Activated CD8-positive, alpha-beta T cell treated with anti-CD3 and anti-CD28 coated beads, Interleukin-2, amount 10 ng/mL, durations not matched to agents 7 days and 5 days (primary cell): ENCODE data around the gene YAP1. TPM values are rescaled to one million over a fixed set of nuclear protein-coding genes. Genes with fewer than 3 reads are reported as not detected.

ENCODE experiments used
- ATAC-seq: fragments of 150-1000 bp; cut with Tn5 transposase; one replicate; pipeline ENCODE4 v1.10.0; 2021; ENCODE audit warnings: moderate library complexity
- CTCF ChIA-PET: fragments of 350-600 bp; sonication (Branson Sonifier 250); formaldehyde crosslinking; loops from one replicate; lab custom pipeline; 2021; ENCODE audit warnings: antibody characterized with exemption; lab: Charles Lee
- POLR2A ChIA-PET: fragments of 350-600 bp; sonication (Branson Sonifier 250); formaldehyde crosslinking; loops from one replicate; lab custom pipeline; 2021; ENCODE audit warnings: antibody characterized with exemption; lab: Charles Lee
- DNase-seq: peaks from one replicate; pipeline ENCODE4 v3.0.0-alpha.2; 2020
- H3K27ac Mint-ChIP-seq: one replicate; pipeline ENCODE4 v1.8.0; 2021; ENCODE audit warnings: mild to moderate bottlenecking, mixed read lengths
- H3K27me3 Mint-ChIP-seq: one replicate; pipeline ENCODE4 v1.8.0; 2021; ENCODE audit warnings: low read depth, mixed read lengths
- H3K36me3 Mint-ChIP-seq: one replicate; pipeline ENCODE4 v1.8.0; 2021; ENCODE audit warnings: low read depth, mixed read lengths
- H3K4me1 Mint-ChIP-seq: one replicate; pipeline ENCODE4 v1.8.0; 2021; ENCODE audit warnings: low read depth, mixed read lengths
- H3K4me3 Mint-ChIP-seq: one replicate; pipeline ENCODE4 v1.8.0; 2021; ENCODE audit warnings: mild to moderate bottlenecking, mixed read lengths
- H3K9me3 Mint-ChIP-seq: one replicate; pipeline ENCODE4 v1.8.0; 2022; ENCODE audit warnings: mixed read lengths; ENCODE audit not compliant: insufficient read depth
- total RNA-seq, 2 experiments: library from RNA; stranded (reverse); gene quantifications; one replicate each; pipeline ENCODE4 v1.2.3, GENCODE V29; 2021

YAP1 gene
- total RNA-seq, 2 experiments from 2014 or later, result not detected

DNA sequence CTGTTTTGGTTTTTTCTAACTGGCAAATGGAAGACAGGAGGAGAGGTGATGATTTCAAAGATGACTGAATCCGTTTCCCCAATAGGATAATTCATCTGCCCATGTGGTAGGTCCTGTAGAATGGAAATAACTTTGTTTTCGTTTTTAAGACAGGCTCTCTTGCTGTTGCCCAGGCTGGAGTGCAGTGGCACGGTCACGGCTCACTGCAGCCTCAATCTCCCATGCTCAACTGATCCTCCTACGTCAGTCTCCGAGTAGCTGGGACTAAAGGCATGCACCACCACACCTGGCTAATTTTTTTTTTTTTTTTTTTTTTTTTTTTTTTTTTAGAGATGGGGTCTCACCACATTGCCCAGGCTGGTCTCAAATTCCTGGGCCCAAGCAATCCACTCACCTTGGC lies 129.7 kb downstream of the YAP1 start:
- Mint-ChIP-seq H3K9me3 (no peaks in the 10 kb centered on the region), H3K4me1 (no peaks in the 10 kb centered on the region)
- CTCF ChIA-PET, result no interaction called here

DNA sequence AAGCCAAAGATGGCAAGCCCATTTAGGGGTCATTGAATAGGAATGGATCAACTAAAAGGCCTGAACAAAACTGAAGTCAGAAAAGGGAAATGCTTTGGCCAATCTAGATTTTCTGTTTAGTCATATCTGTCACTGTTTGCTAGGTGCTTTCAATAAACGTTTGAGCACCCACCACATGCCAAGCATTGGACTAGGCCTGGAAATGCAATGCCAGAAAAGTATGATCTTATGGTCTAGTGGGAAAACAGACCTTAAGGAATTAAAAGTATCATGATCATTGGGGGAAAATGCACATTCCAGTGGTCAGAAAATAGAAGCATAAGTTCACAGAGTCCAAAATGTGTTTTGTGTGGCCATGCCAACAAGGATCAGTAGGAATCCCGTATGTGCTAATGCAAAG lies 130.3 kb downstream of the YAP1 start:
- Mint-ChIP-seq H3K27ac (no peak overlapping the region), H3K36me3 (no peaks in the 10 kb centered on the region)

More for the DNA sequence above, 129.7 kb downstream of the YAP1 start:
- Mint-ChIP-seq H3K36me3 (no peaks in the 10 kb centered on the region), H3K27me3 (peaks cover 8% of the 10 kb centered on the region), H3K4me3 (no peak overlapping the region), H3K27ac (no peak overlapping the region)
- POLR2A ChIA-PET, result no interaction called here
- ATAC-seq (no peak), DNase-seq (no peak)

DNA sequence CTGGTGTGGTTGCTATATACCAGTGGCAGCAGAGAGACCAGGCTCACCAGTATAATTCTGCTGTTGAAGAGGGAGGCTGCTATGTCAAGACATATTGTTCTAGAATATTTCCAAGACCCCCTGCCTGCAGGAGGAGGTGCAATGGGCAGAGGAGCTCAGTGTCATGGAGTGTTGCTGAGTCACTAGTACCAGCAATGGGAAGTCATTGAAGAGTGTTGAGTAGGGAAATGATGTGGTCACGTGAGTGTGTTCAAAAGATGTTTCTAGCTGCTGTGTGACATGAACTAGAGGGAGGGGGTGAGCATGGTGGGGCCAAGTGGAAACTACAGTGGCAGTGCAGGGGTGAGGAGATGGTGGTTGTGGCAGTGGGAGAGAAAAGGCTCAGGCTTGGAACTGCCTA lies 130.8 kb downstream of the YAP1 start:
- POLR2A ChIA-PET, result no interaction called here
- Mint-ChIP-seq H3K36me3 (no peaks in the 10 kb centered on the region), H3K4me3 (no peak overlapping the region), H3K27me3 (peaks cover 6% of the 10 kb centered on the region), H3K9me3 (no peaks in the 10 kb centered on the region), H3K27ac (no peak overlapping the region), H3K4me1 (no peaks in the 10 kb centered on the region)
- ATAC-seq (no peak), DNase-seq (no peak)
- CTCF ChIA-PET, result no interaction called here

More for the DNA sequence above, 130.3 kb downstream of the YAP1 start:
- ATAC-seq (no peak), DNase-seq (no peak)
- ChIA-PET CTCF (no interaction called here), POLR2A (no interaction called here)
- H3K4me3 Mint-ChIP-seq, result no peak overlapping the region
- peaks cover 7% of the 10 kb centered on the region for H3K27me3 Mint-ChIP-seq
- no peaks in the 10 kb centered on the region for H3K4me1 Mint-ChIP-seq
- no peaks in the 10 kb centered on the region for H3K9me3 Mint-ChIP-seq

DNA sequence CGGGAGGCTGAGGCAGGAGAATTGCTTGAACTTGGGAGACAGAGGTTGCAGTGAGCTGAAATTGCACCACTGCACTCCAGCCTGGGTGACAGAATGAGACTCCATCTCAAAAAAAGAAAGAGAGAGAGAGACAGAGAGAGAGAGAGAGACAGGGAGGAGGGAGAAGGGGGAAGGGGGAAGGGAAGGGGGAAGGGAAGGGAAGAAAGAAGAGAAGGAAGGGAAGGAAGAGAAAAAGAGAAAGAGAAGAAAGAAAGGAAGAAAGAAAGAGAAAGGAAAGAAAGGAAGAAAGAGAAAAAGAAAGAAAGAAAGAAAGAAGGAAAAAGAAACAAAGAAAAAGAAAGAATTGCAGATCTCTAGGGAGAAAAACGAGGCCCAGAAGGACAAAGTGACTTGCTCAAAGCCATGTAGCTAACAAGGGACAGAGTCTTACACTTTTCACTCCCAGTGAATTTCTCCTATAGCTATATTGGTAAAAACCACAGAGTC lies 133.2 kb downstream of the YAP1 start:
- Mint-ChIP-seq H3K27me3 (peaks cover 5% of the 10 kb centered on the region), H3K36me3 (no peaks in the 10 kb centered on the region), H3K9me3 (no peaks in the 10 kb centered on the region), H3K4me1 (no peaks in the 10 kb centered on the region), H3K27ac (no peak overlapping the region), H3K4me3 (no peak overlapping the region)
- ChIA-PET CTCF (no interaction called here), POLR2A (no interaction called here)
- DNase-seq, result no peak
- no peak for ATAC-seq

DNA sequence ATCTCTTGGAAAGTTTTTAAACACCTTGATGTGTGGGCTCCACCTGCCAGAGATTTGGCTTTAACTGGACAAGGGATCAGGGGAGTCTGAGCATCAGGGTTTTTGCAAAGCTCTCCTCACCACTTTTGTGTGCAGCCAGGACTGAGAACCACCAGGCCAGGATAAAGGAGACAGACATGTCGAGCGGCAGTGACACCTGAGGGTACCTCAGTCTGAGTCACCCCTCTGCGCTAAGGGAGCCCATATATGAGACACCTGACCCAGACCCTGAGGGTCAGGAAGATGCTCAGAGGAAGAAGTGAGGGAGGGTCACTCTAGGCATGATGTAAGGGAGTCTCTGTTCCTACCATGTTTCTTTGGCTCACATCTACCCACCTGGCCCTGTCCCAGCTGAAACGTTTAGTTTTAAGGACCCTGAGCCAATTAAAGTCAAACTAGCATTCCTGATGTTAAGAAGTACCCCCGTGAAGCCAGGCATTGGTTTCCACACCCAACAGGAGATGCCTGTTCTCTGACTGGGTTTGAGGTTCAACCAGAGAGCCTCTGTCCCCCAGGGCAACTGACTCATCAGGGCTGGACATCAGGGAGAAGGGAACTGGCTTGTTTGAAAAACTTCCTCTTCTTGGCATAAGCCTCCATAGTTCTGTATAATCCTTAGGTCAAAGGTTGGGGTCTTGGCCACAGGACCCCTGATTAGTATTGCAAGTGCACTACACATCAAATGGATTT lies 134.6 kb downstream of the YAP1 start:
- Mint-ChIP-seq H3K27ac (no peak overlapping the region), H3K36me3 (no peaks in the 10 kb centered on the region), H3K9me3 (no peaks in the 10 kb centered on the region), H3K4me1 (no peaks in the 10 kb centered on the region), H3K27me3 (no peaks in the 10 kb centered on the region), H3K4me3 (no peak overlapping the region)
- ATAC-seq (no peak), DNase-seq (no peak)
- POLR2A ChIA-PET, result no interaction called here
- CTCF ChIA-PET, result no interaction called here

DNA sequence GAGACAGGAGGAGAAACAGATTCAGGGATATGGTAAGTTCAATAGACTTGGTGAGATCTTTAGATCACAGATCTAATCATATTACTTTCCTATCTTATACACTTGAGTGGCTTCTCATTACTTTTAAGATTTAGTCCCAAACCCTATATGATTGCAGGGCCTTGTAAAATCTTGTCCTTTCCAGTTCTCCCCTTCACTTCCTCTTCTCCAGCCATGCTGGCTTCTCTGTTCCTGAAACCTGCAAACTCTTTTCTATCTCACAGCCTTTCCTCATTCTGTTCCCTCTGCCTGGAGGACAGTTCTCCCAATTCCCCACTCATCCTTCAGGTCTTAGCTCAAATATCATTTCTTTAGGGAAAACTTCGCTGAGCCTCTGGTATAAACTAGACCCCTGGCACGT lies 141.2 kb downstream of the YAP1 start:
- no peaks in the 10 kb centered on the region for H3K4me1 Mint-ChIP-seq
- DNase-seq (no peak), ATAC-seq (no peak)
- H3K27ac Mint-ChIP-seq, result no peak overlapping the region
- H3K4me3 Mint-ChIP-seq, result no peak overlapping the region
- H3K9me3 Mint-ChIP-seq, result no peaks in the 10 kb centered on the region
- H3K36me3 Mint-ChIP-seq, result no peaks in the 10 kb centered on the region
- ChIA-PET CTCF (no interaction called here), POLR2A (no interaction called here)
- no peaks in the 10 kb centered on the region for H3K27me3 Mint-ChIP-seq

DNA sequence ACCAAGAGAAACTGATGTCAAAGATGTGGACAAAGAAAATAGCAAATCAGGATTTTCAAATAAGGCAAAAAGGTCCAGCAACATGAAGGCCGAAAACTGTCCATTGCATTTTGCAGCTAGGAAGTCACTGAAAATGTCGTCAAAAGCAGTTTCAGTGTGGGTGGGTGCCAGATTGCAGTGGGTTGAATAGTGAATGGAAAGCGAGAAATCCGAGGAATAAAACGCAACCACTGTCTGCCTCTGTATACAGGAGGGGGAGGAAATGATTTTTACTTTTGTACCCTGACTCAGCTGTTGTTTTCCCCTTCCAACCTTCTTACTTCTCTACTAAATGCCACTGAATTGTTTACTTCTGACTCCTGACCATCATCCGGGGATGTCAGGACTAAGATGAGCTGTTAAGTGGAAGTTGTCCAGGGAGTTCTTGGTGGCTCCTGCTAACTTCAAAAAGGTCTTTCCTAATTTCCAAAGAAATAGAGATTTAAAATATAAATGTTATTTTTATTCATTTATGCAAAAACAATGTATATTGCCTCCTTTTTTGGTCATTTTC lies 142.2 kb downstream of the YAP1 start:
- Mint-ChIP-seq H3K36me3 (no peaks in the 10 kb centered on the region), H3K27me3 (no peaks in the 10 kb centered on the region), H3K4me1 (no peaks in the 10 kb centered on the region), H3K4me3 (no peak overlapping the region), H3K9me3 (no peaks in the 10 kb centered on the region), H3K27ac (no peak overlapping the region)
- POLR2A ChIA-PET, result no interaction called here
- ATAC-seq (no peak), DNase-seq (no peak)
- CTCF ChIA-PET, result interaction anchor here (0.9 kb wide), 1 partner anchor 414 kb away, joined by 3 read pairs; no protein-coding TSS in a partner anchor

DNA sequence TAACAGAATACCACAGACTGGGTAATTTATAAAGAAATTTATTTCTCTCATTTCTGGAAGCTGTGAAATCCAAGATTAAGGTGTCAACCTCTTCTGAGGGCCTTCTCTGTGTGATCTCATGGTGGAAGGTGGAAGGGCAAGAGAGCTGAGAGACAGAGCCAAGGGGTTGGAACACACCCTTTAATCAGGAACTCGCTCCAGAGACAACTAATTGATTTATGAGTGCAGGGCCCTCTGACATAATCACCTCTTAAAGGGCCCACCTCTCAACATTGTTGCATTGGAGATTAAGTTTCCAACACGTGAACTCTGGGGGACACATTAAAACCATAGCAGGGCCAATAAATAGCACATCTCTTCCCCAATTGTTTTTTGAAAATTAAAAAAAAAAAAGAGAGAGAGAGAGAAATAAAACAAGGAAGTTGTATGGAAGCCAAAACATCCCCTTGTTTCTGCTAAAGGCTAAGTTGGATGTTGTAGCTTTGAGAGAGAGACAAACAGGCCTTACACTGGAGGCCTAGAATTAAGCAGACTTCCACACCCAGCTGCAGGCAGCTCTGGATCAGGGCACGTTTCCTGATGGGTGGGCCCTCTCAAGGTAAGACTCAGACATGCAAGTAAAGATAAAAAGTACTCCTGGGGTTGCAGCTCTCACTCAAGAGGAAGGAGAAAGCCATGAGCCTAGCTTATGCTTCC lies 142.9 kb downstream of the YAP1 start:
- Mint-ChIP-seq H3K27ac (no peak overlapping the region), H3K9me3 (no peaks in the 10 kb centered on the region), H3K27me3 (no peaks in the 10 kb centered on the region), H3K36me3 (no peaks in the 10 kb centered on the region), H3K4me3 (no peak overlapping the region), H3K4me1 (no peaks in the 10 kb centered on the region)
- ChIA-PET POLR2A (no interaction called here), CTCF (interaction anchor here (0.6 to 0.9 kb wide), 2 partner anchors 18 to 414 kb away, joined by 3 read pairs; no protein-coding TSS in a partner anchor)
- ATAC-seq (no peak), DNase-seq (no peak)

DNA sequence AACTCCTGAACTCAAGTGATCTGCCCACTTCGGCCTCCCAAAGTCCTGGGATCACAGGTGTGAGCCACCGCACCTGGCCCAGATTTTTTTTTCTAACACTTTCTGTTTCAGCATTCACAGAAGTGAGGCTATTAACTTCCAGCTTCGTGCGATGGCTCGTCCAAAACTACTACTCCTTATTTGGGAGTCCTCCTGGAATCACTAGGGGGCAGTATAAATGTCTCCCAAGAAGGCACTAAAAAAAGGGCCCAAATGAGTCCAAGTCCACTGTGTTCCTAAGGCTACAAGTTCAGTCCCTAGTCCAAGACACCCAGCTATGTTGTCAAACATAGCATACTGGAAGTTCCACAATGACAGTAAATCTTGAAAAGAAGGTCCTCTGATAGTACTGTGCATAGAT lies 143.8 kb downstream of the YAP1 start:
- POLR2A ChIA-PET, result no interaction called here
- H3K4me3 Mint-ChIP-seq, result no peak overlapping the region

DNA sequence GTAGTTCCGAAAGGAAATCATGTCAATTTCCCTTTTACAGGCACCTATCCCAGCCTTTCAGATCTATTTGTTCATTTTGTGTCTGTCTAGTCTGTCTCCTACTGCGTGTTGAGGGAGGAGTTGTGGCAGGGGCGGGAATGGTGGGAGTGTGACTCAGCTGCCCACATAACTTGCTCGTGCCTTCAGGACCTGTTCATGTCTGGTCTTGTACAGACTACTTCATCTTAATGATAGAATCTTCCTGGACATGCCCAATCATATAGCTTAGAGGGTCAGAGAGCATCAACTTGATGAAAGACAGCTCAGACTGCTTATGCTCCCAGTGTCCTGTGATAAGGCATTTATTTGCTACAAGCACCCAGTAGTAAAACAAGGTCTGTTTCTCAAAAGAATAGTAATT lies 146.0 kb downstream of the YAP1 start:
- Mint-ChIP-seq H3K27ac (no peak overlapping the region), H3K4me1 (no peaks in the 10 kb centered on the region), H3K36me3 (no peaks in the 10 kb centered on the region), H3K4me3 (no peak overlapping the region), H3K27me3 (no peaks in the 10 kb centered on the region), H3K9me3 (no peaks in the 10 kb centered on the region)
- DNase-seq, result no peak
- ChIA-PET POLR2A (interaction anchor here (0.6 kb wide), 1 partner anchor 9 kb away, joined by 4 read pairs; no protein-coding TSS in a partner anchor), CTCF (no interaction called here)
- no peak for ATAC-seq

More for the DNA sequence above, 143.8 kb downstream of the YAP1 start:
- Mint-ChIP-seq H3K36me3 (no peaks in the 10 kb centered on the region), H3K27ac (no peak overlapping the region), H3K9me3 (no peaks in the 10 kb centered on the region), H3K4me1 (no peaks in the 10 kb centered on the region), H3K27me3 (no peaks in the 10 kb centered on the region)
- DNase-seq, result no peak
- CTCF ChIA-PET, result interaction anchor here (0.6 to 1.5 kb wide), 3 partner anchors 15 to 390 kb away, joined by 3 read pairs; no protein-coding TSS in a partner anchor
- ATAC-seq, result no peak

DNA sequence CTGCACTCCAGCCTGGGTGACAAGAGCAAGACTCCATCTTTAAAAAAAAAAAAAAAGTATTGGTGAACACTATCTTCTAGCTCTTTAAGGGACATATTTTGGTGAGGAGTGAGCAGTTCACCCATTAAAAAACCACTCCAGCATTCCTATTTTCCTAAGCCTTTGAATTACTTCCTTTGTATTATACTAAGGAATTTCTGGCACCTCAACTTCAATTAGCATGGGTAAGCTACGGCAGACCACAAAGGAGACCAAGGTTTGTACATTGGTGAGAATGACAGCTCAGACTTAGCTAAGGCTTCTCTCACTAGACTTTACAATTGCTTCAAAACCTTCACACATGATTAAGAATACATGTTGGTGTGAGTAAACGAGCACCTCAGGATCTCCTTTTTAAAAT lies 150.0 kb downstream of the YAP1 start:
- H3K4me1 Mint-ChIP-seq, result no peaks in the 10 kb centered on the region
- H3K4me3 Mint-ChIP-seq, result no peak overlapping the region
- no peaks in the 10 kb centered on the region for H3K27me3 Mint-ChIP-seq
- no peak overlapping the region for H3K27ac Mint-ChIP-seq
- ATAC-seq (no peak), DNase-seq (no peak)
- H3K9me3 Mint-ChIP-seq, result no peaks in the 10 kb centered on the region
- ChIA-PET POLR2A (no interaction called here), CTCF (no interaction called here)
- no peaks in the 10 kb centered on the region for H3K36me3 Mint-ChIP-seq
